ENCODE data around the gene CDA.

Gene CDA

DNA sequence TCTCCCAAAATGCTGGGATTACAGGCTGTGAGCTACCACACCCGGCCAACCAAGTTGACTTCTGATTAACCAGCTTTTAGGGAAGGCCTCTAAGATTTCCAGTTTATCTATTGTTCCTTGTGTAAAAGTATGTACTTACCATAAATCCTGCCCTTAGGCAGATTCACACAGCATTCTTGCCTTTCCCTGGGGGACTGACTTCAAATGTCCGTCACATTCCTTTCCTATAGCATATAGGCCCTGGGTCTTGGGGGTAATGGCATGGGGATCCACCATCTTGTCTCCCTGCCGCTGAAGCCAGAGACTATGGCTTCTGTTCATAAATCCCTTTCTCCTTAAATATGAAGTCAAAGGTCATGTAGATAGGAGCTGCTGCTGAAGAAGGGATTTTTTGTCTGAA, 43.5 kb downstream of the CDA start:
- Histone ChIP-seq H3K27ac (ENCODE audit: extremely low read depth, low read depth, low read length) (no peak overlapping the region), H3K36me3 (ENCODE audit: control insufficient read depth in 2 of 2, insufficient read depth in 1 of 2, low read length in 2 of 2) (peaks cover 0 to 9% of the 10 kb centered on the region in 2 experiments; a peak in 1 of 3 replicates), H3K9me3 (ENCODE audit: control insufficient read depth, insufficient read depth, low read depth, low read length) (no peaks in the 10 kb centered on the region), H3K4me3 (ENCODE audit: low read depth, low read length) (no peak overlapping the region), H3K4me1 (ENCODE audit: control insufficient read depth, insufficient read depth, low read length) (no peaks in the 10 kb centered on the region)
- TF ChIP-seq ZNF600 (tag by site-specific recombination; IDR thresholded peaks at IDR 0.05) (no peak), ZNF585B (tag by site-specific recombination; IDR thresholded peaks at IDR 0.05) (no peak), ZNF558 (tag by site-specific recombination; IDR thresholded peaks at IDR 0.05) (no peak), ZNF501 (tag by site-specific recombination; IDR thresholded peaks at IDR 0.05) (no peak), ZNF416 (tag by site-specific recombination; IDR thresholded peaks at IDR 0.05) (no peak), ZNF311 (tag by site-specific recombination; IDR thresholded peaks at IDR 0.05; ENCODE audit: borderline replicate concordance) (no peak), ZFP41 (tag by site-specific recombination; IDR thresholded peaks at IDR 0.05; ENCODE audit: borderline replicate concordance) (no peak), SP3 (tag by site-specific recombination; IDR thresholded peaks at IDR 0.05) (no peak), OSR2 (tag by site-specific recombination; IDR thresholded peaks at IDR 0.05) (no peak), KLF10 (tag by site-specific recombination; IDR thresholded peaks at IDR 0.05) (no peak), ZNF426 (tag by site-specific recombination; IDR thresholded peaks at IDR 0.05) (no peak), ZNF621 (tag by site-specific recombination; IDR thresholded peaks at IDR 0.05) (no peak), ZNF223 (tag by site-specific recombination; IDR thresholded peaks at IDR 0.05) (no peak), ZNF792 (tag by site-specific recombination; IDR thresholded peaks at IDR 0.05) (no peak)
- TF ChIP-seq, protein P1, sequence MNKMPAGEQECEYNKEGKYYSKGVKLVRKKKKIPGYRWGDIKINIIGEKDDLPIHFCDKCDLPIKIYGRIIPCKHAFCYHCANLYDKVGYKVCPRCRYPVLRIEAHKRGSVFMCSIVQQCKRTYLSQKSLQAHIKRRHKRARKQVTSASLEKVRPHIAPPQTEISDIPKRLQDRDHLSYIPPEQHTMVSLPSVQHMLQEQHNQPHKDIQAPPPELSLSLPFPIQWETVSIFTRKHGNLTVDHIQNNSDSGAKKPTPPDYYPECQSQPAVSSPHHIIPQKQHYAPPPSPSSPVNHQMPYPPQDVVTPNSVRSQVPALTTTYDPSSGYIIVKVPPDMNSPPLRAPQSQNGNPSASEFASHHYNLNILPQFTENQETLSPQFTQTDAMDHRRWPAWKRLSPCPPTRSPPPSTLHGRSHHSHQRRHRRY (tag by site-specific recombination; IDR thresholded peaks at IDR 0.05) = no peak
- TF ChIP-seq, protein P2, sequence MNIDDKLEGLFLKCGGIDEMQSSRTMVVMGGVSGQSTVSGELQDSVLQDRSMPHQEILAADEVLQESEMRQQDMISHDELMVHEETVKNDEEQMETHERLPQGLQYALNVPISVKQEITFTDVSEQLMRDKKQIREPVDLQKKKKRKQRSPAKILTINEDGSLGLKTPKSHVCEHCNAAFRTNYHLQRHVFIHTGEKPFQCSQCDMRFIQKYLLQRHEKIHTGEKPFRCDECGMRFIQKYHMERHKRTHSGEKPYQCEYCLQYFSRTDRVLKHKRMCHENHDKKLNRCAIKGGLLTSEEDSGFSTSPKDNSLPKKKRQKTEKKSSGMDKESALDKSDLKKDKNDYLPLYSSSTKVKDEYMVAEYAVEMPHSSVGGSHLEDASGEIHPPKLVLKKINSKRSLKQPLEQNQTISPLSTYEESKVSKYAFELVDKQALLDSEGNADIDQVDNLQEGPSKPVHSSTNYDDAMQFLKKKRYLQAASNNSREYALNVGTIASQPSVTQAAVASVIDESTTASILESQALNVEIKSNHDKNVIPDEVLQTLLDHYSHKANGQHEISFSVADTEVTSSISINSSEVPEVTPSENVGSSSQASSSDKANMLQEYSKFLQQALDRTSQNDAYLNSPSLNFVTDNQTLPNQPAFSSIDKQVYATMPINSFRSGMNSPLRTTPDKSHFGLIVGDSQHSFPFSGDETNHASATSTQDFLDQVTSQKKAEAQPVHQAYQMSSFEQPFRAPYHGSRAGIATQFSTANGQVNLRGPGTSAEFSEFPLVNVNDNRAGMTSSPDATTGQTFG (tag by site-specific recombination; IDR thresholded peaks at IDR 0.05; ENCODE audit: borderline replicate concordance) = no peak
- TF ChIP-seq, protein P3, sequence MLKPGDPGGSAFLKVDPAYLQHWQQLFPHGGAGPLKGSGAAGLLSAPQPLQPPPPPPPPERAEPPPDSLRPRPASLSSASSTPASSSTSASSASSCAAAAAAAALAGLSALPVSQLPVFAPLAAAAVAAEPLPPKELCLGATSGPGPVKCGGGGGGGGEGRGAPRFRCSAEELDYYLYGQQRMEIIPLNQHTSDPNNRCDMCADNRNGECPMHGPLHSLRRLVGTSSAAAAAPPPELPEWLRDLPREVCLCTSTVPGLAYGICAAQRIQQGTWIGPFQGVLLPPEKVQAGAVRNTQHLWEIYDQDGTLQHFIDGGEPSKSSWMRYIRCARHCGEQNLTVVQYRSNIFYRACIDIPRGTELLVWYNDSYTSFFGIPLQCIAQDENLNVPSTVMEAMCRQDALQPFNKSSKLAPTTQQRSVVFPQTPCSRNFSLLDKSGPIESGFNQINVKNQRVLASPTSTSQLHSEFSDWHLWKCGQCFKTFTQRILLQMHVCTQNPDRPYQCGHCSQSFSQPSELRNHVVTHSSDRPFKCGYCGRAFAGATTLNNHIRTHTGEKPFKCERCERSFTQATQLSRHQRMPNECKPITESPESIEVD (tag by site-specific recombination; IDR thresholded peaks at IDR 0.05) = no peak
- TF ChIP-seq, protein P4, sequence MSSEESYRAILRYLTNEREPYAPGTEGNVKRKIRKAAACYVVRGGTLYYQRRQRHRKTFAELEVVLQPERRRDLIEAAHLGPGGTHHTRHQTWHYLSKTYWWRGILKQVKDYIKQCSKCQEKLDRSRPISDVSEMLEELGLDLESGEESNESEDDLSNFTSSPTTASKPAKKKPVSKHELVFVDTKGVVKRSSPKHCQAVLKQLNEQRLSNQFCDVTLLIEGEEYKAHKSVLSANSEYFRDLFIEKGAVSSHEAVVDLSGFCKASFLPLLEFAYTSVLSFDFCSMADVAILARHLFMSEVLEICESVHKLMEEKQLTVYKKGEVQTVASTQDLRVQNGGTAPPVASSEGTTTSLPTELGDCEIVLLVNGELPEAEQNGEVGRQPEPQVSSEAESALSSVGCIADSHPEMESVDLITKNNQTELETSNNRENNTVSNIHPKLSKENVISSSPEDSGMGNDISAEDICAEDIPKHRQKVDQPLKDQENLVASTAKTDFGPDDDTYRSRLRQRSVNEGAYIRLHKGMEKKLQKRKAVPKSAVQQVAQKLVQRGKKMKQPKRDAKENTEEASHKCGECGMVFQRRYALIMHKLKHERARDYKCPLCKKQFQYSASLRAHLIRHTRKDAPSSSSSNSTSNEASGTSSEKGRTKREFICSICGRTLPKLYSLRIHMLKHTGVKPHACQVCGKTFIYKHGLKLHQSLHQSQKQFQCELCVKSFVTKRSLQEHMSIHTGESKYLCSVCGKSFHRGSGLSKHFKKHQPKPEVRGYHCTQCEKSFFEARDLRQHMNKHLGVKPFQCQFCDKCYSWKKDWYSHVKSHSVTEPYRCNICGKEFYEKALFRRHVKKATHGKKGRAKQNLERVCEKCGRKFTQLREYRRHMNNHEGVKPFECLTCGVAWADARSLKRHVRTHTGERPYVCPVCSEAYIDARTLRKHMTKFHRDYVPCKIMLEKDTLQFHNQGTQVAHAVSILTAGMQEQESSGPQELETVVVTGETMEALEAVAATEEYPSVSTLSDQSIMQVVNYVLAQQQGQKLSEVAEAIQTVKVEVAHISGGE (tag by site-specific recombination; conservative IDR thresholded peaks at IDR 0.05; ENCODE audit: low read depth) = no peak
- ChIA-PET POLR2A (interaction anchor here (2.3 kb wide), 1 partner anchor 58 kb away, joined by 24 read pairs; no protein-coding TSS in a partner anchor), CTCF (interaction anchor here (0.6 to 6.9 kb wide), 34 partner anchors 7 to 1623 kb away, joined by 3 to 105 read pairs (median 5); partner anchors contain the start of genes CDA, FAM43B and MUL1)

Measured in HEK293 (cell line).